Activated CD4-positive, alpha-beta T cell treated with anti-CD3 and anti-CD28 coated beads, Interleukin-2, amount 10 ng/mL, durations not matched to agents 7 days and 5 days (primary cell): ENCODE data around the gene DNAH17. TPM values are rescaled to one million over a fixed set of nuclear protein-coding genes. Genes with fewer than 3 reads are reported as not detected.

ENCODE experiments used
- CTCF ChIA-PET: fragments of 350-600 bp; sonication (Branson Sonifier 250); formaldehyde crosslinking; loops from one replicate; lab custom pipeline; 2021; ENCODE audit warnings: antibody characterized with exemption; lab: Charles Lee
- POLR2A ChIA-PET: fragments of 350-600 bp; sonication (Branson Sonifier 250); formaldehyde crosslinking; loops from one replicate; lab custom pipeline; 2021; ENCODE audit warnings: antibody characterized with exemption; lab: Charles Lee
- DNase-seq: peaks from one replicate; pipeline ENCODE4 v3.0.0-alpha.2; 2020
- H3K27ac Mint-ChIP-seq: one replicate; pipeline ENCODE4 v1.8.0; 2021; ENCODE audit warnings: mild to moderate bottlenecking, moderate library complexity, mixed read lengths
- H3K27me3 Mint-ChIP-seq: one replicate; pipeline ENCODE4 v1.8.0; 2021; ENCODE audit warnings: mixed read lengths
- H3K36me3 Mint-ChIP-seq: one replicate; pipeline ENCODE4 v1.8.0; 2021; ENCODE audit warnings: low read depth, mixed read lengths
- H3K4me1 Mint-ChIP-seq: one replicate; pipeline ENCODE4 v1.8.0; 2021; ENCODE audit warnings: mixed read lengths
- H3K4me3 Mint-ChIP-seq: one replicate; pipeline ENCODE4 v1.8.0; 2021; ENCODE audit warnings: mild to moderate bottlenecking, moderate library complexity, mixed read lengths
- H3K9me3 Mint-ChIP-seq: one replicate; pipeline ENCODE4 v1.8.0; 2021; ENCODE audit warnings: mixed read lengths
- total RNA-seq, 2 experiments: library from RNA; stranded (reverse); gene quantifications; one replicate each; pipeline ENCODE4 v1.2.3, GENCODE V29; 2021

The DNAH17 gene
- total RNA-seq, 2 experiments from 2014 or later: 0.07 to 0.15 TPM

GRCh38 chr17:78498848-78499247, 78.3 kb downstream of the DNAH17 start:
- Mint-ChIP-seq H3K4me1 (no peaks in the 10 kb centered on the region), H3K9me3 (no peaks in the 10 kb centered on the region), H3K4me3 (no peak overlapping the region), H3K36me3 (no peaks in the 10 kb centered on the region), H3K27ac (no peak overlapping the region), H3K27me3 (no peaks in the 10 kb centered on the region)
- CTCF ChIA-PET: no interaction called here
- POLR2A ChIA-PET: no interaction called here
- DNase-seq: no peak

GRCh38 chr17:78497115-78497540, 80.1 kb downstream of the DNAH17 start:
- Mint-ChIP-seq H3K9me3 (no peaks in the 10 kb centered on the region), H3K4me1 (no peaks in the 10 kb centered on the region), H3K27me3 (no peaks in the 10 kb centered on the region), H3K4me3 (no peak overlapping the region), H3K36me3 (no peaks in the 10 kb centered on the region), H3K27ac (no peak overlapping the region)
- ChIA-PET CTCF (interaction anchor here (0.8 to 1.2 kb wide), 3 partner anchors 9 to 351 kb away, joined by 3 to 4 read pairs (median 3); no protein-coding TSS in a partner anchor), POLR2A (no interaction called here)
- DNase-seq: peak; percentile 66

GRCh38 chr17:78496311-78496710, 80.9 kb downstream of the DNAH17 start:
- no peaks in the 10 kb centered on the region for H3K36me3 Mint-ChIP-seq
- H3K4me1 Mint-ChIP-seq: no peaks in the 10 kb centered on the region
- H3K27ac Mint-ChIP-seq: no peak overlapping the region
- no peak for DNase-seq
- H3K27me3 Mint-ChIP-seq: no peaks in the 10 kb centered on the region
- H3K4me3 Mint-ChIP-seq: no peak overlapping the region
- ChIA-PET CTCF (no interaction called here), POLR2A (no interaction called here)
- H3K9me3 Mint-ChIP-seq: no peaks in the 10 kb centered on the region

GRCh38 chr17:78495634-78496033, 81.6 kb downstream of the DNAH17 start:
- Mint-ChIP-seq H3K4me1 (no peaks in the 10 kb centered on the region), H3K27ac (no peak overlapping the region), H3K4me3 (no peak overlapping the region), H3K9me3 (no peaks in the 10 kb centered on the region), H3K27me3 (no peaks in the 10 kb centered on the region), H3K36me3 (no peaks in the 10 kb centered on the region)
- ChIA-PET POLR2A (no interaction called here), CTCF (no interaction called here)
- DNase-seq: no peak

- CTCF ChIA-PET: no interaction called here
Observed at GRCh38 chr17:78494696-78495330, 82.4 kb downstream of the DNAH17 start.

GRCh38 chr17:78493853-78494695, 83.1 kb downstream of the DNAH17 start:
- no peaks in the 10 kb centered on the region for H3K27me3 Mint-ChIP-seq
- CTCF ChIA-PET: interaction anchor here (1.2 kb wide), 2 partner anchors 10 to 215 kb away, joined by 3 to 4 read pairs; no protein-coding TSS in a partner anchor
- no peaks in the 10 kb centered on the region for H3K36me3 Mint-ChIP-seq
- no peak for DNase-seq
- H3K4me3 Mint-ChIP-seq: no peak overlapping the region
- H3K4me1 Mint-ChIP-seq: no peaks in the 10 kb centered on the region
- H3K27ac Mint-ChIP-seq: no peak overlapping the region
- POLR2A ChIA-PET: no interaction called here
- no peaks in the 10 kb centered on the region for H3K9me3 Mint-ChIP-seq

More at GRCh38 chr17:78494696-78495330, 82.4 kb downstream of the DNAH17 start:
- H3K4me3 Mint-ChIP-seq: no peak overlapping the region
- H3K36me3 Mint-ChIP-seq: no peaks in the 10 kb centered on the region
- no peak for DNase-seq
- H3K27me3 Mint-ChIP-seq: no peaks in the 10 kb centered on the region
- no peaks in the 10 kb centered on the region for H3K4me1 Mint-ChIP-seq
- POLR2A ChIA-PET: no interaction called here
- H3K9me3 Mint-ChIP-seq: no peaks in the 10 kb centered on the region
- no peak overlapping the region for H3K27ac Mint-ChIP-seq

GRCh38 chr17:78493450-78493849, 83.7 kb downstream of the DNAH17 start:
- no peaks in the 10 kb centered on the region for H3K4me1 Mint-ChIP-seq
- no peak overlapping the region for H3K27ac Mint-ChIP-seq
- H3K27me3 Mint-ChIP-seq: no peaks in the 10 kb centered on the region
- no peak overlapping the region for H3K4me3 Mint-ChIP-seq
- no peak for DNase-seq
- ChIA-PET POLR2A (no interaction called here), CTCF (interaction anchor here (1.2 kb wide), 2 partner anchors 9 to 216 kb away, joined by 3 to 4 read pairs; no protein-coding TSS in a partner anchor)
- H3K36me3 Mint-ChIP-seq: no peaks in the 10 kb centered on the region
- no peaks in the 10 kb centered on the region for H3K9me3 Mint-ChIP-seq

GRCh38 chr17:78492116-78492799, 84.9 kb downstream of the DNAH17 start:
- Mint-ChIP-seq H3K4me3 (no peak overlapping the region), H3K36me3 (no peaks in the 10 kb centered on the region), H3K4me1 (no peaks in the 10 kb centered on the region), H3K9me3 (no peaks in the 10 kb centered on the region), H3K27me3 (no peaks in the 10 kb centered on the region), H3K27ac (no peak overlapping the region)
- ChIA-PET POLR2A (no interaction called here), CTCF (no interaction called here)
- DNase-seq: no peak

- POLR2A ChIA-PET: no interaction called here
- Mint-ChIP-seq H3K9me3 (no peaks in the 10 kb centered on the region), H3K4me1 (no peaks in the 10 kb centered on the region), H3K36me3 (no peaks in the 10 kb centered on the region), H3K27me3 (no peaks in the 10 kb centered on the region), H3K27ac (no peak overlapping the region), H3K4me3 (no peak overlapping the region)
- CTCF ChIA-PET: no interaction called here
- no peak for DNase-seq
Observed at GRCh38 chr17:78491236-78492115, 85.7 kb downstream of the DNAH17 start.

- Mint-ChIP-seq H3K9me3 (no peaks in the 10 kb centered on the region), H3K36me3 (no peaks in the 10 kb centered on the region), H3K4me1 (no peaks in the 10 kb centered on the region), H3K4me3 (no peak overlapping the region), H3K27me3 (no peaks in the 10 kb centered on the region), H3K27ac (no peak overlapping the region)
- ChIA-PET CTCF (no interaction called here), POLR2A (no interaction called here)
- DNase-seq: no peak
Observed at GRCh38 chr17:78490673-78491072, 86.5 kb downstream of the DNAH17 start.

GRCh38 chr17:78490156-78490555, 87.0 kb downstream of the DNAH17 start:
- ChIA-PET POLR2A (no interaction called here), CTCF (interaction anchor here (0.7 kb wide), 1 partner anchor 177 kb away, joined by 3 read pairs; no protein-coding TSS in a partner anchor)
- H3K27ac Mint-ChIP-seq: no peak overlapping the region
- peaks cover under 1% of the 10 kb centered on the region for H3K4me1 Mint-ChIP-seq
- no peak overlapping the region for H3K4me3 Mint-ChIP-seq
- DNase-seq: no peak
- no peaks in the 10 kb centered on the region for H3K36me3 Mint-ChIP-seq
- H3K27me3 Mint-ChIP-seq: no peaks in the 10 kb centered on the region
- no peaks in the 10 kb centered on the region for H3K9me3 Mint-ChIP-seq
